CD4-positive, CD25-positive, alpha-beta regulatory T cell (primary cell): ENCODE results near the gene GADL1. TPM values are rescaled to one million over a fixed set of nuclear protein-coding genes. Genes with fewer than 3 reads are reported as not detected.

Experiments
- ATAC-seq, 2 donors: fragments of 150-1000 bp; cut with Tn5 transposase; one replicate each; pipeline ENCODE4 v1.10.0; 2021; ENCODE audit warnings: low read depth in 2 of 2, moderate number of reproducible peaks in 2 of 2, moderate library complexity in 1 of 2
- DNase-seq, 3 donors: peaks; one replicate each; pipeline versions ENCODE4 v3.0.0 to v3.0.0-alpha.2; 2012 to 2022; ENCODE audit warnings: mixed read lengths in 1 of 3
- H3K27ac ChIP-seq: one replicate; pipeline ENCODE4 v1.7.0; 2013; ENCODE audit warnings: mild to moderate bottlenecking, low read length; ENCODE audit not compliant: insufficient read depth, poor library complexity, severe bottlenecking
- H3K27me3 ChIP-seq: one replicate; pipeline ENCODE4 v1.7.0; 2013; ENCODE audit warnings: low read length; ENCODE audit not compliant: control insufficient read depth, insufficient read depth
- H3K36me3 ChIP-seq: one replicate; pipeline ENCODE4 v1.7.0; 2013; ENCODE audit warnings: mild to moderate bottlenecking, low read length, moderate library complexity; ENCODE audit not compliant: control insufficient read depth, insufficient read depth
- H3K4me1 ChIP-seq: 2 replicates; pipeline ENCODE4 v1.7.0; 2013; ENCODE audit warnings: mild to moderate bottlenecking, low read length; ENCODE audit not compliant: insufficient read depth, control insufficient read depth, poor library complexity, severe bottlenecking
- H3K4me3 ChIP-seq: one replicate; pipeline ENCODE4 v1.7.0; 2013; ENCODE audit warnings: low read depth, mild to moderate bottlenecking, low read length, moderate library complexity
- H3K9me3 ChIP-seq, 2 experiments: 1 replicate in 1 of 2; 2 replicates in 1 of 2; pipeline ENCODE4 v1.7.0; 2013; ENCODE audit warnings: low read length in 2 of 2, mild to moderate bottlenecking in 1 of 2, moderate library complexity in 1 of 2; ENCODE audit not compliant: control insufficient read depth in 2 of 2
- H3K27ac Mint-ChIP-seq, 3 donors: one replicate each; pipeline ENCODE4 v1.8.0; 2020 to 2022; ENCODE audit warnings: mild to moderate bottlenecking in 3 of 3, mixed read lengths in 3 of 3, moderate library complexity in 2 of 3
- H3K27me3 Mint-ChIP-seq: one replicate; pipeline ENCODE4 v1.8.0; 2022; ENCODE audit warnings: mild to moderate bottlenecking, mixed read lengths
- H3K36me3 Mint-ChIP-seq: one replicate; pipeline ENCODE4 v1.8.0; 2020; ENCODE audit warnings: mixed read lengths
- H3K4me1 Mint-ChIP-seq, 4 donors: one replicate each; pipeline ENCODE4 v1.8.0; 2020 to 2022; ENCODE audit warnings: mixed read lengths in 4 of 4, mild to moderate bottlenecking in 1 of 4
- H3K4me3 Mint-ChIP-seq, 4 donors: one replicate each; pipeline ENCODE4 v1.8.0; 2020 to 2022; ENCODE audit warnings: mild to moderate bottlenecking in 4 of 4, mixed read lengths in 4 of 4, moderate library complexity in 3 of 4
- H3K9me3 Mint-ChIP-seq, 7 donors: one replicate each; pipeline ENCODE4 v1.8.0; 2020 to 2022; ENCODE audit warnings: mixed read lengths in 7 of 7, mild to moderate bottlenecking in 3 of 7, moderate library complexity in 2 of 7
- polyA plus RNA-seq, 4 donors: library from polyadenylated mRNA; unstranded; fragments of 300-500 nt; fragmentation: Illumina TruSeq; gene quantifications; one replicate each; pipeline ENCODE4 v1.2.3, GENCODE V29; 2021
- total RNA-seq: library from RNA; stranded (reverse); gene quantifications from one replicate; pipeline ENCODE4 v1.2.3, GENCODE V29; 2022

GADL1 gene
- total and polyA plus RNA-seq, 5 donors from 2014 or later: not detected

- DNase-seq: no peak
- peak overlapping the region in 1 of 3 donors; percentile 6 for H3K27ac Mint-ChIP-seq
Observed at GRCh38 chr3:30742796-30743619, 151.5 kb downstream of the GADL1 start.

GRCh38 chr3:30741889-30742288 is 152.6 kb downstream of the GADL1 start:
- Histone ChIP-seq H3K36me3 (no peaks in the 10 kb centered on the region), H3K9me3 (no peaks in the 10 kb centered on the region), H3K27ac (no peak overlapping the region), H3K4me1 (no peaks in the 10 kb centered on the region), H3K4me3 (no peak overlapping the region), H3K27me3 (no peaks in the 10 kb centered on the region)
- Mint-ChIP-seq H3K27ac (no peak overlapping the region), H3K4me1 (no peaks in the 10 kb centered on the region), H3K36me3 (no peaks in the 10 kb centered on the region), H3K4me3 (no peak overlapping the region), H3K27me3 (peaks cover 12% of the 10 kb centered on the region), H3K9me3 (peaks cover 0 to 1% (median 0%) of the 10 kb centered on the region in 7 donors)
- DNase-seq (no peak), ATAC-seq (no peak)

More at GRCh38 chr3:30742796-30743619, 151.5 kb downstream of the GADL1 start:
- H3K4me3 Mint-ChIP-seq: no peak overlapping the region
- peaks cover 0 to 1% (median 0%) of the 10 kb centered on the region in 7 donors for H3K9me3 Mint-ChIP-seq
- Histone ChIP-seq H3K27me3 (no peaks in the 10 kb centered on the region), H3K36me3 (no peaks in the 10 kb centered on the region), H3K9me3 (no peaks in the 10 kb centered on the region), H3K4me1 (no peaks in the 10 kb centered on the region), H3K27ac (no peak overlapping the region), H3K4me3 (no peak overlapping the region)
- H3K36me3 Mint-ChIP-seq: no peaks in the 10 kb centered on the region
- no peaks in the 10 kb centered on the region for H3K4me1 Mint-ChIP-seq
- H3K27me3 Mint-ChIP-seq: peaks cover 12% of the 10 kb centered on the region
- ATAC-seq: no peak

DNA sequence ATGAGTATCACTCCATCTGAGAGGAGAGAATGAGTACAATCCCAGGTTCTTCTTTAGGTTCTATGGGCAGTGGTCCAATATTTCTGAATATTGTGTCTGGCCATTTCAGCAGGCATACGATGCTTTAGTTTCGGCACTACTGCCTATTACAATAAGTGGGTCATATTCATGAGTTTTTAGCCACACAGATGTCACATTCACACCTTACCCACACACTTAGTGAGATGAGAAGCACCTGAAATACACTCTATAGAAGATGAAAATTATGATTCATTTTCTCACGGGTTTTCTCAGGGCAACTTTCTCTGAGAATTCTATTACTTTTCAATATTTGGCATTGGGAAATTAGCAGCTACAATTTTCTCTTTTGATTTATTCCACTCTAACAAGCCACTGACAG is 155.9 kb downstream of the GADL1 start:
- Mint-ChIP-seq H3K27me3 (peaks cover 6% of the 10 kb centered on the region), H3K4me3 (no peak overlapping the region), H3K4me1 (peaks cover 0 to under 1% (median 0%) of the 10 kb centered on the region in 4 donors), H3K9me3 (peaks cover 0 to 1% (median 0%) of the 10 kb centered on the region in 7 donors), H3K27ac (no peak overlapping the region), H3K36me3 (no peaks in the 10 kb centered on the region)
- ATAC-seq (no peak), DNase-seq (no peak)
- Histone ChIP-seq H3K4me1 (no peaks in the 10 kb centered on the region), H3K36me3 (no peaks in the 10 kb centered on the region), H3K9me3 (no peaks in the 10 kb centered on the region), H3K4me3 (no peak overlapping the region), H3K27ac (no peak overlapping the region), H3K27me3 (peaks cover 4% of the 10 kb centered on the region)

DNA sequence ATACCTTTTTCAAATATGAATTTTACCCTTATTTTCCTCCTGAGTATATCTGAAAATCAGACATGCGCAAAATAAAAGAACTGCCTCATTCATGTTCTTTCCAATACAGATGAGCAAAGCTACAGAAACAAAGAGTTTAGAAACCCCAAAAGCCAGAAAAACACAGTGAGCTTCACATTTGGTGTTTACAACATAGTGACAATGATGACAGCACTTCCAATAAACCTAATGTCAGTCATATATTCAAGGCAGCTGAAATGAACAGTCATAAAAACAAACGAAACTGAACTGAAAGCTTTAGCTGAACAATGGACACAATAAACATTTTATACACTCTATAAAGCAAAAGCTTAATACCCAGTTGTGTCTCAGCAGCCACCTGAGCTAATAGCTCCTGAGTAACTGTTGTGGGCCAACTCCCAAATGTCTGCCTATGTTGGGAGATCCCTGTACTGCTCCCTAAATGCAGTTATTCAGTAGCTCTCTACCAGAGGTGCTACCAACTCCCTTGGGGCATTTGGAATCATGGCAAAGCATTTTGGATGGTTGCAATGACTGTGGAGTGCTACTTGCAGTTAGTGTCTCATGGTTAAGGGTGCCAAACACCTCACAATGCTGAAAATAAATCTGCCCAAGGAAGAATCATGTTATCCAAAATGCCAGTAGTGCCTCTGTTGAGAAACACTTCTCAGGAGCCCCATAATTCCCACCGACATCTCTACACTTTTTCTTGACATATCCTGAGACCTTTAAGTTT is 156.5 kb downstream of the GADL1 start:
- peaks cover 5% of the 10 kb centered on the region for H3K27me3 Mint-ChIP-seq
- H3K4me1 Mint-ChIP-seq: peaks cover 0 to 2% (median 0%) of the 10 kb centered on the region in 4 donors
- no peak overlapping the region for H3K27ac Mint-ChIP-seq
- no peaks in the 10 kb centered on the region for H3K9me3 ChIP-seq
- H3K36me3 Mint-ChIP-seq: no peaks in the 10 kb centered on the region
- H3K9me3 Mint-ChIP-seq: peaks cover 0 to 1% (median 0%) of the 10 kb centered on the region in 7 donors
- no peak overlapping the region for H3K27ac ChIP-seq
- no peak overlapping the region for H3K4me3 ChIP-seq
- peaks cover 4% of the 10 kb centered on the region for H3K27me3 ChIP-seq
- peak overlapping the region in 1 of 4 donors; percentile 34 for H3K4me3 Mint-ChIP-seq
- DNase-seq (no peak), ATAC-seq (no peak)
- no peaks in the 10 kb centered on the region for H3K4me1 ChIP-seq
- no peaks in the 10 kb centered on the region for H3K36me3 ChIP-seq

DNA sequence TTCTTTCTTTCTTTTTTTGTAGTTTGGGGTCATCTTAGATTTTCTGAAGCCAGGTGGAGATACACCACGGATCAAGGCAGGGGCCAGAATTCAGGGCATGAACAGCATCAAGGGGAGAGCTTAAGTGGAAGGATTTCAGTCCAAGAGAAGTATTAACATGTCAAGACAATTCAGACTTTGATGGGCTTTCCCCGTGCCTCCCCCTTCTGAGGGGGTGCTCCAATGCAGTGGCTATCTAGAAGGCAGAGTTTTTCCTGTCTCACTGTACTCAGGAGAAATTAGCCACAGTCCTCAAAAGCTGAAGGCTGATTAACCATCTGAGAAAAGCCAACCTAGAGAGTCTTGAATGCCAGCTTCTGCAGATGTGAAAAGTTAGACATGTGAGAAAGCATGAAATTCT is 160.8 kb downstream of the GADL1 start:
- H3K4me1 Mint-ChIP-seq: peaks cover 0 to 14% (median 2%) of the 10 kb centered on the region in 4 donors
- ATAC-seq (no peak), DNase-seq (no peak)
- H3K27ac Mint-ChIP-seq: no peak overlapping the region
- no peaks in the 10 kb centered on the region for H3K36me3 Mint-ChIP-seq
- H3K4me3 ChIP-seq: no peak overlapping the region
- H3K27me3 Mint-ChIP-seq: no peaks in the 10 kb centered on the region
- no peak overlapping the region for H3K27ac ChIP-seq
- peaks cover 4% of the 10 kb centered on the region for H3K27me3 ChIP-seq
- H3K4me3 Mint-ChIP-seq: no peak overlapping the region
- H3K9me3 ChIP-seq: no peaks in the 10 kb centered on the region
- no peaks in the 10 kb centered on the region for H3K36me3 ChIP-seq
- H3K4me1 ChIP-seq: no peaks in the 10 kb centered on the region
- no peaks in the 10 kb centered on the region for H3K9me3 Mint-ChIP-seq

- H3K4me1 Mint-ChIP-seq: peaks cover 0 to 14% (median 2%) of the 10 kb centered on the region in 4 donors
- Histone ChIP-seq H3K4me1 (no peaks in the 10 kb centered on the region), H3K27ac (no peak overlapping the region), H3K36me3 (no peaks in the 10 kb centered on the region), H3K9me3 (no peaks in the 10 kb centered on the region), H3K4me3 (no peak overlapping the region), H3K27me3 (peaks cover 4% of the 10 kb centered on the region)
- no peaks in the 10 kb centered on the region for H3K9me3 Mint-ChIP-seq
- H3K27ac Mint-ChIP-seq: no peak overlapping the region
- DNase-seq (no peak), ATAC-seq (no peak)
- no peaks in the 10 kb centered on the region for H3K36me3 Mint-ChIP-seq
- H3K4me3 Mint-ChIP-seq: no peak overlapping the region
- H3K27me3 Mint-ChIP-seq: peaks cover 2% of the 10 kb centered on the region
Observed at GRCh38 chr3:30733209-30733608, 161.3 kb downstream of the GADL1 start.

DNA sequence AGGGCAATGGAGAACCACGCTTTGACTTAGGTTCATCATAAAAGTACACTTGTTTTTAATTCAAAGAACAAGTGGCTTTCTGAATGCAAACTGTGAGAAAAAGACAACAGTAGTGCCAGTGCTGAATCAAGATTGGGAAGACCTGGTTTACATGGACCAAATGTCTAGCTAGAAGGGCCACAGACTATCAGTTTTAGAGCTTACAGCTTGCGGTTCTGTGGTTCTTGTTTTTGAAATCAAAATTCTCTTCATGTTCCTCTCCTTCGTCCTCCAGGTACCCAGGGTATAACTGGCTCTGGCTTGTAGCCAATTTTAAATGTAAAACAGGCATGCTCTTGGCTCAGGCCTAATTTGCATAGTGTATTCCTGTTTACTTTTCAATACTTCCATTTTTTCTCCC is 163.5 kb downstream of the GADL1 start:
- Mint-ChIP-seq H3K36me3 (no peaks in the 10 kb centered on the region), H3K27ac (no peak overlapping the region), H3K27me3 (peaks cover 5% of the 10 kb centered on the region), H3K9me3 (no peaks in the 10 kb centered on the region), H3K4me3 (no peak overlapping the region), H3K4me1 (peaks cover 0 to 14% (median 2%) of the 10 kb centered on the region in 4 donors)
- Histone ChIP-seq H3K4me1 (no peaks in the 10 kb centered on the region), H3K27ac (no peak overlapping the region), H3K4me3 (no peak overlapping the region), H3K9me3 (no peaks in the 10 kb centered on the region), H3K36me3 (no peaks in the 10 kb centered on the region), H3K27me3 (peaks cover under 1% of the 10 kb centered on the region)
- DNase-seq (no peak), ATAC-seq (no peak)
